Glutamatergic neuron (in vitro differentiated cells): ENCODE results near the gene METAP1D. TPM values are rescaled to one million over a fixed set of nuclear protein-coding genes. Genes with fewer than 3 reads are reported as not detected.
"Not testable (repeated sequence)": the region's sequence is repeated elsewhere in the genome, so short reads cannot be mapped to it uniquely, and the experiment has no call there.

Experiments
- DNase-seq: peaks from one replicate; pipeline ENCODE4 v3.0.0; 2022
- H3K27ac Mint-ChIP-seq: one replicate; pipeline ENCODE4 v1.8.0; 2020; ENCODE audit warnings: mild to moderate bottlenecking, mixed read lengths, inconsistent platforms; ENCODE audit not compliant: unreplicated experiment
- H3K27me3 Mint-ChIP-seq: one replicate; pipeline ENCODE4 v1.8.0; 2020; ENCODE audit warnings: mild to moderate bottlenecking, moderate library complexity, mixed read lengths, inconsistent platforms; ENCODE audit not compliant: unreplicated experiment
- H3K36me3 Mint-ChIP-seq: one replicate; pipeline ENCODE4 v1.8.0; 2020; ENCODE audit warnings: mild to moderate bottlenecking, mixed read lengths, inconsistent platforms; ENCODE audit not compliant: unreplicated experiment
- H3K4me1 Mint-ChIP-seq: one replicate; pipeline ENCODE4 v1.8.0; 2020; ENCODE audit warnings: mild to moderate bottlenecking, low read depth, mixed read lengths, inconsistent platforms; ENCODE audit not compliant: unreplicated experiment
- H3K4me3 Mint-ChIP-seq: one replicate; pipeline ENCODE4 v1.8.0; 2020; ENCODE audit warnings: mild to moderate bottlenecking, mixed read lengths, inconsistent platforms; ENCODE audit not compliant: unreplicated experiment
- H3K9me3 Mint-ChIP-seq: one replicate; pipeline ENCODE4 v1.8.0; 2020; ENCODE audit warnings: mild to moderate bottlenecking, moderate library complexity, mixed read lengths, inconsistent platforms; ENCODE audit not compliant: unreplicated experiment
- CTCF ChIP-seq: fragments of 200-600 bp; sonication (generic); IDR thresholded peaks from one replicate; pipeline ENCODE4 v1.5.0; 2021; ENCODE audit not compliant: partially characterized antibody, unreplicated experiment
- total RNA-seq: library from RNA; stranded (reverse); fragmentation: NEBNext Ultra II Directional; extraction: Animal tissue kit (Norgen Biotek cat#: 25700); gene quantifications from one replicate; pipeline ENCODE4 v1.2.1, GENCODE V29; 2021; ENCODE audit not compliant: unreplicated experiment

Gene METAP1D
- total RNA-seq, 1 donor from 2014 or later = 5.1 TPM

GRCh38 chr2:171968509-171968908 is 31.2 kb upstream of the METAP1D start:
- Mint-ChIP-seq H3K27ac (no peak overlapping the region), H3K36me3 (no peaks in the 10 kb centered on the region), H3K9me3 (no peaks in the 10 kb centered on the region), H3K4me3 (no peak overlapping the region), H3K4me1 (no peaks in the 10 kb centered on the region), H3K27me3 (no peaks in the 10 kb centered on the region)
- DNase-seq = no peak
- TF ChIP-seq CTCF = no peak

- Mint-ChIP-seq H3K36me3 (peaks cover 4% of the 10 kb centered on the region), H3K9me3 (no peaks in the 10 kb centered on the region), H3K27ac (no peak overlapping the region), H3K27me3 (no peaks in the 10 kb centered on the region), H3K4me1 (no peaks in the 10 kb centered on the region), H3K4me3 (no peak overlapping the region)
- TF ChIP-seq CTCF = no peak
- DNase-seq = no peak
Measured at GRCh38 chr2:171972329-171972982, 27.3 kb upstream of the METAP1D start.

DNA sequence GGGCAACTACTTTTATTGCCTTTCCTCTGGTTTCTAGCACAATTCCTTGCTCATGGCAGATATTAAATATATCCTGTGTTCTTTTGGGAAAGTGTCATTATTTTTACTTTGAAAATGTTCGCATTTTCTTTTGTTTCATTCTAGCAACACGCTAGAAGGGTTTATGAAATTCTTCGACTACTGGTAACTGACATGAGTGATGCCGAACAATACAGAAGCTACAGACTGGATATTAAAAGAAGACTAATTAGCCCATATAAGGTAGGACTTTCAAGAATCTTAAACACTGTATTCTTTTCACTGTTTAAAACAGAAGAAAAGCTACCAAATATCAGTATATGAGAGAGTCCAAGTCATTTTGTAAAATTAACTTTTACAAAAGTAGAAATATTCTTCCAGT is 20.6 kb upstream of the METAP1D start:
- no peak for DNase-seq
- H3K27me3 Mint-ChIP-seq = no peaks in the 10 kb centered on the region
- no peaks in the 10 kb centered on the region for H3K4me1 Mint-ChIP-seq
- no peaks in the 10 kb centered on the region for H3K9me3 Mint-ChIP-seq
- peaks cover 4% of the 10 kb centered on the region for H3K36me3 Mint-ChIP-seq
- no peak overlapping the region for H3K27ac Mint-ChIP-seq
- no peak overlapping the region for H3K4me3 Mint-ChIP-seq
- TF ChIP-seq CTCF = no peak

DNA sequence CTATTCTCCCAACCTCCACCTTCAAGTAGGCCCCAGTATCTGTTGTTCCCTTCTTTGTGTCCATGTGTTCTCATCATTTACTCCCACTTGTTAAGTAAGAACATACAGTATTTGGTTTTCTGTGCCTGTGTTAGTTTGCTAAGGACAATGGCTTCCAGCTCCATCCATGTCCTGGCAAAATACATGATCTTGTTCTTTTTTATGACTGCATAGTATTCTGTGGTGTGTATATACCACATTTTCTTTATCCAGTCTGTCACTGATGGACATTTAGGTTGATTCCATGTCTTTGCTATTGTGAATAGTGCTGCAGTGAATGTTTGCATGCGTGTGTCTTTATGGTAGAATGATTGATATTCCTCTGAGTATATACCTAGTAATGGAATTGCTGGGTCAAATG is 15.8 kb upstream of the METAP1D start:
- not testable (repeated sequence) for H3K27me3 Mint-ChIP-seq, H3K4me1 Mint-ChIP-seq, H3K27ac Mint-ChIP-seq, H3K4me3 Mint-ChIP-seq, DNase-seq, H3K9me3 Mint-ChIP-seq, H3K36me3 Mint-ChIP-seq

GRCh38 chr2:171985076-171985475 is 14.7 kb upstream of the METAP1D start:
- H3K4me3 Mint-ChIP-seq = no peak overlapping the region
- no peaks in the 10 kb centered on the region for H3K4me1 Mint-ChIP-seq
- TF ChIP-seq CTCF = no peak
- H3K27me3 Mint-ChIP-seq = no peaks in the 10 kb centered on the region
- no peak overlapping the region for H3K27ac Mint-ChIP-seq
- no peak for DNase-seq
- no peaks in the 10 kb centered on the region for H3K36me3 Mint-ChIP-seq
- H3K9me3 Mint-ChIP-seq = no peaks in the 10 kb centered on the region

DNA sequence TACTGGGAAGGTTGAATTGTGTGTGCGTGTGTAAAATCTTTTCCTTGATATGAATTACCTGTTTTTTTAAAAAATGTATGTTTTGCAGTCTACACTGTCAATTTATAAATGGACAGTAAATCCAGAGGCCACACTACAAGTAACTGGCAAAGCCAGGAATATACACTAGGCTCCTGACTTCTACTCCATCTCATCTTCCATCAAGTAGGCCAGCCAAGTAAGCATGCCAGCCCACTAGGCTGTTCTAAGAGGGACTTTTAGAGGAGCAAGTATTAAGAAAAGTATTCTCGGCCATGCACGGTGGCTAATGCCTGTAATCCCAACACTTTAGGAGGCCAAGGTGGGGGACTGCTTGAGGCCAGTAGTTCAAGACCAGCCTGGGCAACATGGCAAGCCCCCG is 13.0 kb upstream of the METAP1D start:
- Mint-ChIP-seq H3K4me3 (no peak overlapping the region), H3K9me3 (no peaks in the 10 kb centered on the region), H3K27me3 (no peaks in the 10 kb centered on the region), H3K4me1 (no peaks in the 10 kb centered on the region), H3K27ac (no peak overlapping the region), H3K36me3 (no peaks in the 10 kb centered on the region)
- no peak for TF ChIP-seq CTCF
- no peak for DNase-seq
